Osteocyte (in vitro differentiated cells): ENCODE results near the gene MANEA. TPM values are rescaled to one million over a fixed set of nuclear protein-coding genes. Genes with fewer than 3 reads are reported as not detected.

Source experiments
- DNase-seq: peaks from one replicate; pipeline ENCODE4 v3.0.0; 2021; ENCODE audit warnings: mixed read lengths; ENCODE audit not compliant: unreplicated experiment; ENCODE audit errors: extremely low spot score
- H3K27ac Mint-ChIP-seq: one replicate; pipeline ENCODE4 v1.8.0; 2021; ENCODE audit warnings: mild to moderate bottlenecking, mixed read lengths; ENCODE audit not compliant: unreplicated experiment
- H3K27me3 Mint-ChIP-seq: one replicate; pipeline ENCODE4 v1.8.0; 2021; ENCODE audit warnings: mixed read lengths; ENCODE audit not compliant: unreplicated experiment
- H3K36me3 Mint-ChIP-seq: one replicate; pipeline ENCODE4 v1.8.0; 2021; ENCODE audit warnings: mixed read lengths; ENCODE audit not compliant: unreplicated experiment
- H3K4me1 Mint-ChIP-seq: one replicate; pipeline ENCODE4 v1.8.0; 2021; ENCODE audit warnings: mixed read lengths; ENCODE audit not compliant: unreplicated experiment
- H3K4me3 Mint-ChIP-seq: one replicate; pipeline ENCODE4 v1.8.0; 2021; ENCODE audit warnings: mild to moderate bottlenecking, moderate library complexity, mixed read lengths; ENCODE audit not compliant: unreplicated experiment
- H3K9me3 Mint-ChIP-seq: one replicate; pipeline ENCODE4 v1.8.0; 2021; ENCODE audit warnings: mixed read lengths; ENCODE audit not compliant: unreplicated experiment
- CTCF ChIP-seq: fragments of 200-600 bp; sonication (generic); IDR thresholded peaks from 2 replicates; pipeline ENCODE4 v1.5.0; 2021; ENCODE audit warnings: antibody characterized with exemption, mild to moderate bottlenecking, moderate library complexity
- total RNA-seq: library from RNA; stranded (reverse); gene quantifications from 2 replicates; pipeline ENCODE4 v1.2.1, GENCODE V29; 2021

MANEA gene
- total RNA-seq, 1 donor from 2014 or later, result 13.4 TPM

DNA sequence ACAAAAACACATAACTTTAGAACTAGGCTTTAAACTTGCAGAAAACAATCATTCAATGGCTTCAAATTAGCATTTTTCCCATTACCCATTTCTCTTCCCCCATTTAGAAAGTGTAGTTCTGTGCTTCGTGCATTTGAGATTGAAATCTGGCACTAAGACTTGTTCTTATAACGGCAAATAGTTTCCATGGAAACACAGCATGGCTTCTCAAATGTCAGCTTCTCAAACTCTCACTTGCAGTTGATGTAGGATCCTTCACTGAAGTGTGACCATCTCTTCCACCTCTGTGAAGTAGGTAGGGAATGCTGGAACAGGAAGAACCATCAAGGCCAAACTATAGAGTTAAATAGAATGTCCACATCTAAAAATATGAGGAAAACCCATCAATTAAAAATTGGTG, 52.2 kb downstream of the MANEA start:
- Mint-ChIP-seq H3K27me3 (no peaks in the 10 kb centered on the region), H3K4me3 (no peak overlapping the region), H3K36me3 (no peaks in the 10 kb centered on the region), H3K9me3 (no peaks in the 10 kb centered on the region), H3K27ac (no peak overlapping the region), H3K4me1 (no peaks in the 10 kb centered on the region)
- no peak for DNase-seq
- no peak for TF ChIP-seq CTCF

GRCh38 chr6:95636552-95637431, 59.5 kb downstream of the MANEA start:
- no peak for TF ChIP-seq CTCF
- H3K27ac Mint-ChIP-seq, result no peak overlapping the region
- H3K9me3 Mint-ChIP-seq, result no peaks in the 10 kb centered on the region
- H3K36me3 Mint-ChIP-seq, result no peaks in the 10 kb centered on the region
- H3K27me3 Mint-ChIP-seq, result peaks cover 6% of the 10 kb centered on the region
- no peak for DNase-seq
- no peaks in the 10 kb centered on the region for H3K4me1 Mint-ChIP-seq
- H3K4me3 Mint-ChIP-seq, result no peak overlapping the region

GRCh38 chr6:95648636-95649035, 71.3 kb downstream of the MANEA start:
- no peaks in the 10 kb centered on the region for H3K27me3 Mint-ChIP-seq
- DNase-seq, result no peak
- H3K36me3 Mint-ChIP-seq, result no peaks in the 10 kb centered on the region
- no peaks in the 10 kb centered on the region for H3K4me1 Mint-ChIP-seq
- H3K4me3 Mint-ChIP-seq, result no peak overlapping the region
- no peak overlapping the region for H3K27ac Mint-ChIP-seq
- peaks cover 12% of the 10 kb centered on the region for H3K9me3 Mint-ChIP-seq
- no peak for TF ChIP-seq CTCF

DNA sequence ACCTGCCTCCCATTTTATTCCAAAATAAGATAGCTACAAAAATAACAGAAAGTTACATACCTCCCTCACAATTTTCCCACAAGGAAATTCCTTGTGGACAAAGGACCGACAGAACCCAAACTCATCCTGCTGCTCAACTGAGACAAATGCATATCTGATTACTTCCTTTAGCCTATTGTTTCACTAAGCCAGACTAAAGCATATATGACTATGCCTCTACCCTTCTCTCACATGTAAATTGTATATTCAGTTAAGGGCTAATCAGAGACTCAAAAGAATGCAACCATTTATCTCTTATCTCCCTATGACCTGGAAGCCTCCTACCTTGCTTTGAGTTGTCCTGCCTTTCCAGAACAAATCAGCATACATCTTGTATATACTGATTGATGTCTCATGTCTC, 72.1 kb downstream of the MANEA start:
- Mint-ChIP-seq H3K27ac (no peak overlapping the region), H3K9me3 (peaks cover 12% of the 10 kb centered on the region), H3K36me3 (no peaks in the 10 kb centered on the region), H3K4me3 (no peak overlapping the region), H3K27me3 (no peaks in the 10 kb centered on the region), H3K4me1 (no peaks in the 10 kb centered on the region)
- no peak for TF ChIP-seq CTCF
- DNase-seq, result no peak

DNA sequence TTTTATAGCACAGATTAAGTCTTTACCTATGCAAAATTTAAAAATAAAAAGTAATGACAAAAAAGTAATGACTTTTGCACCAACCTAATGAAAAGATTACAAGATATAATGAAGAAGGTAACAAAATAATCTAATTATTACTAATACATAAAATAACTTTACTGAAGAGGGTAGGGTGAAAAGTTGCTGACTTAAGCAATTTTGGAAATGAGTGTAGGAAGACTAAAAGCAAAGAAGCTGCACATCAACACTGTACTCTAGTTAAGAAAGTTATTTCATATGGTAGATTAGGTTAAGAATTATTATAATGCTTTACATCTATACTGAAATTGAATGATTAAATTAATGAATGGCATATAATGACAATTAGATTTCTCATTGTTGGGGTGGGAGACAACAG, 76.8 kb downstream of the MANEA start:
- H3K9me3 Mint-ChIP-seq, result peaks cover under 1% of the 10 kb centered on the region
- H3K27me3 Mint-ChIP-seq, result no peaks in the 10 kb centered on the region
- H3K27ac Mint-ChIP-seq, result no peak overlapping the region
- no peak for TF ChIP-seq CTCF
- no peaks in the 10 kb centered on the region for H3K36me3 Mint-ChIP-seq
- no peak for DNase-seq
- H3K4me1 Mint-ChIP-seq, result no peaks in the 10 kb centered on the region
- no peak overlapping the region for H3K4me3 Mint-ChIP-seq
